Measurements from ENCODE around the gene GRIK3. TPM values are rescaled to one million over a fixed set of nuclear protein-coding genes. Genes with fewer than 3 reads are reported as not detected.

Gene GRIK3
- polyA plus RNA-seq, 2 of the 4 experiments (the other 2 are of a cell fraction) = not detected

- ATAC-seq (no peak), FAIRE-seq (no peak), DNase-seq (ENCODE audit: low read depth in 1 of 2, low spot score in 1 of 2) (no peak)
- Histone ChIP-seq H3K9me3 (no peaks in the 10 kb centered on the region), H3K4me1 (no peaks in the 10 kb centered on the region), H3K4me3 (no peak overlapping the region), H3K27ac (no peak overlapping the region), H3K4me2 (no peak overlapping the region)
- TF ChIP-seq EHF (CRISPR knock-in tag; IDR thresholded peaks at IDR 0.05) (no peak), USF2 (IDR thresholded peaks at IDR 0.05) (no peak), ZFP36 (IDR thresholded peaks at IDR 0.05; ENCODE audit: borderline replicate concordance, partially characterized antibody) (no peak), POLR2A (IDR thresholded peaks at IDR 0.05; ENCODE audit: low read length) (no peak), FOSL2 (IDR thresholded peaks at IDR 0.05) (no peak), FOSL2 (CRISPR knock-in tag; IDR thresholded peaks at IDR 0.05) (no peak), TFCP2L1 (CRISPR knock-in tag; IDR thresholded peaks at IDR 0.05) (no peak), PHF8 (IDR thresholded peaks at IDR 0.05; ENCODE audit: borderline replicate concordance, low read depth) (no peak), MAZ (IDR thresholded peaks at IDR 0.05; ENCODE audit: borderline replicate concordance, low read depth, low read length) (no peak), HES2 (IDR thresholded peaks at IDR 0.05) (no peak), HOXA7 (CRISPR knock-in tag; IDR thresholded peaks at IDR 0.05) (no peak), FOXS1 (CRISPR knock-in tag; IDR thresholded peaks at IDR 0.05) (no peak)
- 31% methylated on average over 11 of the region's 11 CpGs for WGBS (ENCODE audit: missing lambda C conversion rate)
- CTCF ChIA-PET = interaction anchor here (1.2 to 1.6 kb wide), 3 partner anchors 9 to 16 kb away, joined by 3 to 5 read pairs (median 4); no protein-coding TSS in a partner anchor
- POLR2A ChIA-PET = no interaction called here
Measured at GRCh38 chr1:36864823-36865601, 169.3 kb downstream of the GRIK3 start.

GRCh38 chr1:36864182-36864822, 170.0 kb downstream of the GRIK3 start:
- TF ChIP-seq MAX (IDR thresholded peaks at IDR 0.05) (no peak), POLR2A (IDR thresholded peaks at IDR 0.05; ENCODE audit: low read length) (no peak), HMGXB4 (CRISPR knock-in tag; IDR thresholded peaks at IDR 0.05; ENCODE audit: borderline replicate concordance) (no peak), MAZ (IDR thresholded peaks at IDR 0.05; ENCODE audit: borderline replicate concordance, low read depth, low read length) (no peak), NFE2L2 (conservative IDR thresholded peaks at IDR 0.05; ENCODE audit: low read length) (no peak), NPAS2 (CRISPR knock-in tag; IDR thresholded peaks at IDR 0.05; ENCODE audit: borderline replicate concordance) (no peak), CEBPB (IDR thresholded peaks at IDR 0.05) (no peak)
- CTCF ChIA-PET = interaction anchor here (1.2 to 1.6 kb wide), 3 partner anchors 8 to 16 kb away, joined by 3 to 5 read pairs (median 4); no protein-coding TSS in a partner anchor
- ATAC-seq = no peak
- Histone ChIP-seq H3K27ac (no peak overlapping the region), H3K4me3 (no peak overlapping the region), H3K4me1 (no peaks in the 10 kb centered on the region), H3K4me2 (no peak overlapping the region), H3K9me3 (no peaks in the 10 kb centered on the region)
- no peak for FAIRE-seq
- POLR2A ChIA-PET = no interaction called here
- DNase-seq (ENCODE audit: low read depth in 1 of 2, low spot score in 1 of 2) = no peak
- 3% methylated on average over 3 of the region's 6 CpGs for WGBS (ENCODE audit: missing lambda C conversion rate)

GRCh38 chr1:36863500-36863899, 170.8 kb downstream of the GRIK3 start:
- Histone ChIP-seq H3K9me3 (no peaks in the 10 kb centered on the region), H3K4me3 (no peak overlapping the region), H3K27ac (no peak overlapping the region), H3K4me1 (no peaks in the 10 kb centered on the region), H3K4me2 (no peak overlapping the region)
- 7% methylated on average over 5 of the region's 5 CpGs for WGBS (ENCODE audit: missing lambda C conversion rate)
- TF ChIP-seq JUNB (IDR thresholded peaks at IDR 0.05) (no peak), FOXS1 (CRISPR knock-in tag; IDR thresholded peaks at IDR 0.05) (no peak), ZFP36 (IDR thresholded peaks at IDR 0.05; ENCODE audit: borderline replicate concordance, partially characterized antibody) (peak; percentile 21), E2F6 (IDR thresholded peaks at IDR 0.05; ENCODE audit: borderline replicate concordance, low read depth) (no peak)
- no peak for DNase-seq (ENCODE audit: low read depth in 1 of 2, low spot score in 1 of 2)
- ChIA-PET CTCF (interaction anchor here (1.4 kb wide), 1 partner anchor 8 kb away, joined by 5 read pairs; no protein-coding TSS in a partner anchor), POLR2A (no interaction called here)
- no peak for FAIRE-seq
- ATAC-seq = no peak
